GM23338 (cell line): Measurements from ENCODE around the gene MPHOSPH9.

ENCODE experiments used
- CREB1 ChIP-seq: fragments of 250-450 bp; sonication (Bioruptor Pico); IDR thresholded peaks from 2 replicates; pipeline ENCODE4 v1.5.0; 2020; ENCODE audit warnings: low read depth, mild to moderate bottlenecking, moderate library complexity
- CTCF ChIP-seq, 2 experiments: fragments of 200-600 bp in 1 of 2; sonication (generic) in 1 of 2; conservative IDR thresholded peaks; 2 replicates each; pipeline versions ENCODE4 v1.5.1 to v1.6.1; 2016 to 2017; ENCODE audit warnings: antibody characterized with exemption in 2 of 2, low read depth in 2 of 2, mild to moderate bottlenecking in 2 of 2, moderate library complexity in 1 of 2
- EZH2 ChIP-seq: fragments of 200-600 bp; sonication (generic); IDR thresholded peaks from one replicate; pipeline ENCODE4 v1.8.0; 2017; ENCODE audit warnings: antibody characterized with exemption, mild to moderate bottlenecking, low read depth; ENCODE audit not compliant: unreplicated experiment
- EZH2phosphoT487 ChIP-seq: fragments of 200-600 bp; sonication (generic); IDR thresholded peaks from one replicate; pipeline ENCODE4 v1.8.1; 2018; ENCODE audit warnings: antibody characterized with exemption; ENCODE audit not compliant: unreplicated experiment
- JUNB ChIP-seq: IDR thresholded peaks from one replicate; pipeline ENCODE4 v1.6.1; 2016; ENCODE audit warnings: antibody characterized with exemption; ENCODE audit not compliant: unreplicated experiment
- POLR2AphosphoS5 ChIP-seq: IDR thresholded peaks from 2 replicates; pipeline ENCODE4 v1.6.1; 2016; ENCODE audit warnings: antibody characterized with exemption, low read depth
- REST ChIP-seq: IDR thresholded peaks from one replicate; pipeline ENCODE4 v1.6.1; 2018; ENCODE audit warnings: antibody characterized with exemption; ENCODE audit not compliant: unreplicated experiment

GRCh38 chr12:123150275-123150743 is 82.6 kb downstream of the MPHOSPH9 start:
- TF ChIP-seq CTCF (conservative IDR thresholded peaks at IDR 0.05; ENCODE audit: low read depth in 2 of 2) (no peak), EZH2 (no peak), POLR2AphosphoS5 (no peak), CREB1 (CRISPR knock-in tag) (no peak), EZH2phosphoT487 (peak; percentile 36), JUNB (no peak), REST (no peak)
